SW480 (cell line): Measurements from ENCODE around the gene UBR3.
A peak's percentile ranks its signal among the peaks of the same experiment; 100 is the strongest.
"Not testable (repeated sequence)": the region's sequence is repeated elsewhere in the genome, so short reads cannot be mapped to it uniquely, and the experiment has no call there.

ENCODE experiments used
- DNase-seq: peaks from one replicate; pipeline ENCODE4 v3.0.0-alpha.2; 2016; ENCODE audit warnings: low spot score

Gene UBR3

DNA sequence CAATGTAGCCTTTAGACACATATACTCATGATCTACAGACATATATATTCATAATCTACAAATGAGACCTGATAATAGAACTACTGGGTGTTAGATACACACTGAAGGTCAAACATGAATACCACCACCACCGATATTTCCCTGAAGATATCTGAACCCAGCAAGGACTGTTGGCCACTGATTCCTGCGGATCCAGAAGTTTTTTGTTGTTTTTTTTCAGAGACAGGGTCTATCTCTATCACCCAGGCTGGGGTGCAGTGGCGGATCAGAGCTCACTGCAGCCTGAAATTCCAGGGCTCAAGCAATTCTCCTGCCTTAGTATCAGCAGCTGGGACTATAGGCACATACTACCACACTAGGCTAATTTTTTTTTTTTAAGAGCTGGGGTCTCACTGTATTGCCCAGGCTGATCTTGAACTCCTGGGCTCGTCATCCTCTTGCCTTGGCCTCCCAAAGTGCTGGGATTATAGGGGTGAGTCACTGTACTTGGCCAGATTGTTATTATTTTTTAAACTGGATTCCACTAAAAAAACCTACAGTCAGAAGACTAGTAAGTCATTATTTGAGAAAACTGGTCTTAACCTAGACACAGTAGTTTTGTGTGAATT is 4.4 kb upstream of the UBR3 start:
- no peak for DNase-seq

GRCh38 chr2:169823996-169824372 is 3.3 kb upstream of the UBR3 start:
- DNase-seq = no peak

GRCh38 chr2:169824373-169825333 is 2.6 kb upstream of the UBR3 start, which contains the start of gene METTL5:
Gene METTL5, minus strand, starts transcription at chr2:169824905. Its CDS starts 308 bp downstream, at chr2:169824597.
- DNase-seq = peak; percentile 81

- peak; percentile 57 for DNase-seq
These were observed 1.0 kb downstream of the UBR3 start for GRCh38 chr2:169828141-169828811.

DNA sequence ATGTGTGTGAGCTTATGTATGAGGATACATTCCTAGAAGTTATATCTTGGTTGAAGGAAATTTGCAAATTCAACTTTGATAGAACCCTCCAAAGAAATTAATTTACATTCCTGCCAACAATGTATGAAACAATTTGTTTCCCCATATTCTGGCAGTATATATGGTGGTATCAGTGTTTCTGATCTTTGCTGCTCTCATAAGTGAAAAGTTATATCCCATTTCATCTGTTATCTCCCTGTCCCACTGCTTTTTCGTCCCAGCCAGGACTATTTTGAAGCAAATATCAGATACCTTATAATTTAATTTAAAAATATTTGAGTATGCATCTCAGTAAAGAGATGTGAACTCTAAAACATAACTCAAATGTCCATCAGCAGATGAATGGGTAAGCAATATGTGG is 7.1 kb downstream of the UBR3 start:
- no peak for DNase-seq

DNA sequence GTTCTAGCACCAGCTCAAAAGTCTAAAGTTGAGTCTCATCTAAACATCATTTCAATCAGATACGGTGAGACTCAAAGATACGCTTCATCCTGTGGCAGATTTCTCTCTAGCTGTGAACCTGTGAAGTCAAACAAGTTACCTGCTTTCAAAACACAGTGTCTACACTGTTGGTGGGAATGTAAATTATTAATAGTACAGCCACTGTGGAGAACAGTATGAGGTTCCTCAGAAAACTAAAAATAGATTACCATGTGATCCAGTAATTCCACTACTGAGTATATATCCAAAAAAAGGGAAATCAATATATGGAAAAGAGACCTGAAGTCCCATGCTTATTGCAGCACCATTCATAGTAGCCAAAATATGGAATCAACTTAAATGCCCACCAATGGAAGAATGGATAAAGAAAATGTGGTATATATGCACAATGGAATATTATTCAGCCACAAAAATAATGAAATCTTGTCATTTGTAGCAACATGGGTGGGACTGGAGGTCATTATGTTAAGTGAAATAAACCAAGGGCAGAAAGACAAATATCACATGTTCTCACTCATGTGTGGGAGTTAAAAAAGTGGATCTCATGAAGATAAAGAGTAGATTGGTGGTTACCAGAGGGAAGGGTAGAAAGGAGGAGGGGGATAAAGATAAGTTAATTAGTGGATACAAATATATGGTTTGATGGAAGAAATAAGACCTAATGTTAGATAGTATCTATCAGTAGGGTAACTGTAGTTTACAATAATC is 11.7 kb downstream of the UBR3 start:
- no peak for DNase-seq

DNA sequence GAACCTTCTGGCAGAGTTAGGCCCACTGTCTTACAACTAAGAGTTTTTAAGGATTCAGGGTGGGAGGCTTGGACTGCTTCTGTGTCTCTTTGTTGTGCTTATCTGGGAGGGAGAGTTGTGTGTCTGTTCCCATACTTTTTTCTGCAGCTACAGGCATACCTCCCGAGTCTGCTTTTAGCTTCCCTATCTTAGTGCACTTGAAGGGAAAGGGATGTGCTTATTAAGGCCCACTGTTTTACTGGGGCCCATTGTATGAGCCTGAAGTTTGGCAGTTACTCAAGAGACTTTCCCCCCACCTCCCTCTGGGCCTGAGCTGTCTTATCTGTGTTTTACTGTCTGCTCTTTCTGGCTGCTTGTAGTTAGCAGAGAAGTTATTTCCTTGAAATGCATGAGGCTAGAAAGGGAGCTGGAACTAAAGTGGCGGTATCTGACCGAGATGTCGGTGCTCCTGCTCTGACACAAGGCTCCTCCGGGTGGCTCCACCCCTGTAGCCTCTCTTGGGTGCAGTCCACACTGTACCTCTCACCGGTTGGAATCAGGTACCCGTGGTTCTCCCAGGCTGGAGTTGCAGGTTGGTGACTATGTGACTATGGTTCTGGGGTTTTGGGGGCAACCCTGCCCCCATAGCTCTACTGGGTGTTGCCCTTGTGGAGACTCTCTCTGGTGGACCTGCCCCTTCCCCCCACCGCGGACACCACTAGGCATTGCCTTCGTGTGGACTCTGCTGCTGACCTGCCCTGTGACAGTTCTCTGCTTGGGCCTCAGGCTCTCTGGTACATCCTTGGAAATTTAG is 12.9 kb downstream of the UBR3 start:
- no peak for DNase-seq

DNA sequence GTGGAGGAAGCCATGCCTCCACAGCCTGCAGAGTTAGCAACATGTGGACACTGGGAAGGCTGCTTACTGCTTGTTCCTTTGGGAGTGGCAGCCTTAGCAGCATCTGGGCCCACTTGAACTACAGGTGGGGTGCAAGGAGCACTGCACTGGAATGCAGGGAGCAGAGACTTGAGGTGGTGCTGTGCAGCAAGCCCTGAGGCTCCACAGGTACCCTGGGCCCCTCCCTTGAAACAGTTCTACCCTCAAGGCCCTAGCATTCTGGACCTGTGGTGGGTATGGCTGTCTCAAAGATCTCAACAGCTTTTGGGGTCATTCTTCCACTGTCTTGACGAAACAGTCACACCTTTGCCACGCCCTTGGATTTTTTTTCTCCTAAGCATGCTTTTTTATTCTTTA is 13.5 kb downstream of the UBR3 start:
- no peak for DNase-seq

- not testable (repeated sequence) for DNase-seq
These were observed 14.4 kb downstream of the UBR3 start for GRCh38 chr2:169841625-169842024.

GRCh38 chr2:169845016-169845415 is 17.8 kb downstream of the UBR3 start:
- no peak for DNase-seq

GRCh38 chr2:169848959-169849693 is 21.9 kb downstream of the UBR3 start:
- DNase-seq = not testable (repeated sequence)

GRCh38 chr2:169849710-169850109 is 22.5 kb downstream of the UBR3 start:
- no peak for DNase-seq

DNA sequence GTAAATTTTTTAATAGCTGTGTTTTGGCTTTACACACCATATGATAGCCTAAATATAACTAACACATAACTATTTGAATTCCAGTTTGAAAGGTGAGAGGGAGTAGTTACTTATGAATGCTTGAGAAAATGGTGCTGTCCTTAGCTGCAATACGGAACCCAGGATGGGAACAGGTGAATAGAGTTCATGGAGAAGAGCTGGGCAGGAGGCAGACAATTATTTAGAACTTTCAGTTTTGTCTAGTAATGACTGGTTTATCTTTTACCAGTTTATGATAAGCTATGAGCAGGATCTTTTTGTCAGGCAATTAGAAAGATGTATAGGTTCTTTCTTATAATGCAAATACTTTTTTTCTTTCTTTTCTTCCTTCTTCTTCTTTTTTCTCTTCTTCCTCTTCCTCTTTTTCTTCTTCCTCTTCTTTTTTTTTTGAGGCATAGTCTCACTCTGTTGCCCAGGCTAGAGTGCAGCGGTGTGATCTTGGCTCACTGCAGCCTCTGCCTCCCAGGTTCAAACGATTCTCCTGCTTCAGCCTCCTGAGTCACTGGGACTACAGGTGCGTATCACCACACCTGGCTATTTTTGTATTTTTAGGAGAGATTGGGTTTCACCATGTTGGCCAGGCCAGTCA is 25.9 kb downstream of the UBR3 start:
- DNase-seq = no peak

DNA sequence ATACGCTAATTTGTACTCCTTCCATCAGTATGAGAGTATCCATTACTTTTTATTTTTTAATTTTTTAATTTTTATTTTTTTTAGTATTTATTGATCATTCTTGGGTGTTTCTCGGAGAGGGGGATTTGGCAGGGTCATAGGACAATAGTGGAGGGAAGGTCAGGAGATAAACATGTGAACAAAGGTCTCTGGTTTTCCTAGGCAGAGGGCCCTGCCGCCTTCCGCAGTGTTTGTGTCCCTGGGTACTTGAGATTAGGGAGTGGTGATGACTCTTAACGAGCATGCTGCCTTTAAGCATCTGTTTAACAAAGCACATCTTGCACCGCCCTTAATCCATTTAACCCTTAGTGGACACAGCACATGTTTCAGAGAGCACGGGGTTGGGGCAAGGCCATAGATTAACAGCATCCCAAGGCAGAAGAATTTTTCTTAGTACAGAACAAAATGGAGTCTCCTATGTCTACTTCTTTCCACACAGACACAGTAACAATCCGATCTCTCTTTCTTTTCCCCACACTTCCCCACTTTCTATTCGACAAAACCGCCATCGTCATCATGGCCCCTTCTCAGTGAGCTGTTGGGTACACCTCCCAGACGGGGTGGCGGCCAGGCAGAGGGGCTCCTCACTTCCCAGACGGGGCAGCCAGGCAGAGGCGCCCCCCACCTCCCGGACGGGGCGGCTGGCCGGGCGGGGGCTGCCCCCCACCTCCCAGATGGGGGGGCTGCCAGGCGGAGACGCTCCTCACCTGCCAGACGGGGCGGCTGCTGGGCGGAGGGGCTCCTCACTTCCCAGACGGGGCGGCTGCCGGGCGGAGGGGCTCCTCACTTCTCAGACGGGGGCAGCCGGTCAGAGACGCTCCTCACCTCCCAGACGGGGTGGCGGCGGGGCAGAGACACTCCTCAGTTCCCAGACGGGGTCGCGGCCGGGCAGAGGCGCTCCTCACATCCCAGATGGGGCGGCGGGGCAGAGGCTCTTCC is 28.3 kb downstream of the UBR3 start:
- DNase-seq = not testable (repeated sequence)

GRCh38 chr2:169859423-169859822 is 32.2 kb downstream of the UBR3 start:
- no peak for DNase-seq

DNA sequence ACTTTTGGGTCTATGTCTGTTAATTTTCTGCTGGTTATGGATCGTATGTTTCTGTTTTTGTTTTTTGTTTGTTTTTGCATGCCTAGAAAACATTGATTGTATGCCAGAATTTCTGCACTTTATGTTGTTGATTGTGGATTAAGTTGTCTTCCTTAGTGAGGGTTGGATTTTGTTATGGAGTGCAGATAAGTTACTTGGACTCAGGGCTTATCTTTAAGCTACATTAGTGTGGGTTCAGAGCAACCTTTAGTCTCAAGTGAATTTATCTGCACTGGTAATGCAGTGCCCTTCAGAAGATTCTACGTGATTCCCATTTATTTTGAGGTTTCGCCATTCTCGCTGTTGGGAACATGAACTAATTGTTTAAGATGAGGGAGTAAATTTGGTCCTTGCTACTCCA is 32.9 kb downstream of the UBR3 start:
- DNase-seq = no peak

DNA sequence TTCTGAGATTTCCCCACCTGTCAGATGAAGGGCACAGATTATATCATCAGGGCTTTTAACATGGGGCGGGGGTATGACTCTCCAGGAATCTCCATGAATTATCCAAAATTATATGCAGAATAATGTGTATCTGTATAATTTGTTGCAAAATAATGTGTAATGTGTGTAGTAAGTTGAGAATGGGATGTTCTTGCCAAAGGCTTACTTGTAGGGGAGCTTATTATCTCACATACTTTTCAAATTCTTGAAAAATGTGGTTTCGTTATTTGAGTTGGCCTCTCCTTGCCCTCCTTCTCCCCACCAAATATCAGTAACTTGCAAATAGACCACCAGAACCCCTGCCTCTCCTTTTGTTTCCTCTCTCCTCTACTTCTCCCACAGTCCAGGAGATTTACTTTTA is 35.6 kb downstream of the UBR3 start:
- DNase-seq = no peak

DNA sequence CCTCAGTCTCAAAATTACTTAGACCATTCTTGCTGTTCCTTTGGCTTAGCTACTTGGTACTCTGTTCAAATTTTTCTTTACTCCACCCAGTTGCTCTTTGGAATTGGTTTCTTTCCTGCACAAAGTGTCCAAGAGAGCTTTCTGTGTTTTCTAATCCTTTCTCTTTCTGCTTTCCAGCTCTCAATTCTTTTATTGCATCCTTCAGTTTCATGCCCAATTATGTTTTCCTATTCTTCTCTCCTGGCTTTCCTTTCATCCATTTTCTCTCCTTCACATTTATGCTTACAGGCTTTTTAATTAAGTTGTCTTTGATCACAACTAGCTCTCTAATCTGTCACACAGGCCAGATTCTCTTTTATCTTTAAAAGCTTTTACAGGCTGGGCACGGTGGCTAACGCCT is 38.2 kb downstream of the UBR3 start:
- DNase-seq = no peak

- DNase-seq = not testable (repeated sequence)
These were observed 39.0 kb downstream of the UBR3 start for GRCh38 chr2:169866230-169866629.
